Gastrocnemius medialis (tissue), 4 donors: ENCODE measurements around the gene NLGN1.

Experiments used
- CTCF ChIP-seq, 5 experiments: fragments of 450-650 bp in 3 of 5; fragments of 200-600 bp in 2 of 5; sonication (generic) in 2 of 5; IDR thresholded peaks in 4 of 5; conservative IDR thresholded peaks in 1 of 5; 1 replicate in 4 of 5; 2 replicates in 1 of 5; pipeline ENCODE4 v1.5.1; 2016 to 2019; ENCODE audit warnings: antibody characterized with exemption in 5 of 5, mild to moderate bottlenecking in 3 of 5, moderate library complexity in 3 of 5
- POLR2A ChIP-seq, 2 donors: fragments of 450-650 bp; IDR thresholded peaks; one replicate each; pipeline ENCODE4 v1.6.1; 2017; ENCODE audit warnings: antibody characterized with exemption in 2 of 2, mild to moderate bottlenecking in 2 of 2, moderate library complexity in 2 of 2

- TF ChIP-seq CTCF (IDR thresholded peaks at IDR 0.05 in 4 of 5, conservative IDR thresholded peaks at IDR 0.05 in 1 of 5) (no peak), POLR2A (IDR thresholded peaks at IDR 0.05) (no peak)
Measured at GRCh38 chr3:173742491-173742890, 344.9 kb downstream of the NLGN1 start.
